GM20431 (cell line): ENCODE measurements around the gene TRIM68.

ENCODE experiments used
- in situ Hi-C: fragments of 300-500 bp; cut with MseI, MboI; formaldehyde crosslinking; loops from one replicate; pipeline ENCODE4 v1.15.0; 2020; ENCODE audit warnings: low sequenced_read_pairs; ENCODE audit not compliant: unreplicated experiment

The TRIM68 gene, protein sequence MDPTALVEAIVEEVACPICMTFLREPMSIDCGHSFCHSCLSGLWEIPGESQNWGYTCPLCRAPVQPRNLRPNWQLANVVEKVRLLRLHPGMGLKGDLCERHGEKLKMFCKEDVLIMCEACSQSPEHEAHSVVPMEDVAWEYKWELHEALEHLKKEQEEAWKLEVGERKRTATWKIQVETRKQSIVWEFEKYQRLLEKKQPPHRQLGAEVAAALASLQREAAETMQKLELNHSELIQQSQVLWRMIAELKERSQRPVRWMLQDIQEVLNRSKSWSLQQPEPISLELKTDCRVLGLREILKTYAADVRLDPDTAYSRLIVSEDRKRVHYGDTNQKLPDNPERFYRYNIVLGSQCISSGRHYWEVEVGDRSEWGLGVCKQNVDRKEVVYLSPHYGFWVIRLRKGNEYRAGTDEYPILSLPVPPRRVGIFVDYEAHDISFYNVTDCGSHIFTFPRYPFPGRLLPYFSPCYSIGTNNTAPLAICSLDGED

DNA sequence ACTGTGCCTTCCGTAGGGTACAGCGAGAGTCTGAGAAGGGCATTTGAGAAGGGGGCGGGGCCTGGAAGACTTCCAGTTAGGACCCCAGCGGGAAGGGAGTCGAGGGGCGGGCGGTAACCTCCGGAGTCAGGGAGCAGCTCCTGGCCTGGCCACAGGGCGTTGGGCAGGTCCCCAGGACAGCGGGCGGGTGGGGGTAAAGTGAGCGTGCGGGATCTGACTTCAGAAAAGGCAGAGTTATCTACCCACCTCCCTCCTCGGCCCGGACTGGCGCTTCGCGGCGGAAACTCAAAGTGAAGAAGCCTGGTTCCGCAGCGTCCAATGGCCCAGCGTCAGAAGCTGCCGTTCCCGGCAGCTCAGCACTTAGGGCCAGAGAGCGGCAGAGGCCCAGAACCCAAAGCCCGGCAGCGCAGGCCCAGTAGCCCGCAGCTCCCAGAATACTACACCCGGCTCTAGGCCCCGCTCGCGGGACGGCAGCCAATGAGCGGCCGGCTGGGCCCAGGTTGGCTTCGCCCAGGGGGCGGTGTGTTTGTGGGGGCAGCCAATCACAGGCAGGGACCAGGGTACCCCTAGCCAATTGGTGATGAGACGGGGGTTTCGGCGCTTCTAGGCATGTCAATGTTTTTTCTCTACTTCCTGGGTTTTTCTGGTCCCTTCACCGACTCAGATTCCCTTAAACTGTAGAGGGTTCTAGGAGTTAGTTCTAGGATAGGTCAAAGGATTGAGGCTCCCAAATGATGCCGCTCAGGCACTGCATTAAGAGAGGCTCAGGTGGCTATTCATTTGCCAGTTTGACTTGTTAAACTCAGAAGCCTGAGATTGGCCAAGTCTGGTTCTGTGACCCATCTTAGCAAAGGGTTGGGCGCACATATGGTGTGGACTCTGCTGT lies at the start of gene TRIM68:
Gene TRIM68 (minus strand): TSS at position 451 of the 886 bp plus-strand sequence. CDS start 2,727 bp downstream, outside the sequence.
- in situ Hi-C loops = no loop called here

DNA sequence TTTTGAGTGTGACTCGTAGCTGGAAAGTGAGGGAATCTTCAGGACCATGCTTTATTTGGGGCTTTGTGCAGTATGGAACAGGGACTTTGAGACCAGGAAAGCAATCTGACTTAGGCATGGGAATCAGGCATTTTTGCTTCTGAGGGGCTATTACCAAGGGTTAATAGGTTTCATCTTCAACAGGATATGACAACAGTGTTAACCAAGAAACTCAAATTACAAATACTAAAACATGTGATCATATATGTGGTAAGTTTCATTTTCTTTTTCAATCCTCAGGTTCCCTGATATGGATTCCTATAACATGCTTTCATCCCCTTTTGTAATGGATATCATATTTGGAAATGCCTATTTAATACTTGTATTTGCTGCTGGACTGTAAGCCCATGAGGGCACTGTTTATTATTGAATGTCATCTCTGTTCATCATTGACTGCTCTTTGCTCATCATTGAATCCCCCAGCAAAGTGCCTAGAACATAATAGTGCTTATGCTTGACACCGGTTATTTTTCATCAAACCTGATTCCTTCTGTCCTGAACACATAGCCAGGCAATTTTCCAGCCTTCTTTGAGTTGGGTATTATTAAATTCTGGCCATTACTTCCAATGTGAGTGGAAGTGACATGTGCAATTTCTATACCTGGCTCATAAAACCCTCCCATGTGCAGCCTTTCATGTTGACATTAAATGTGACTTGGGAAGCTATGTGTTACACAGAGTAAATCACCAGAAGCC lies 46.8 kb upstream of the TRIM68 start:
- in situ Hi-C loops = no loop called here

DNA sequence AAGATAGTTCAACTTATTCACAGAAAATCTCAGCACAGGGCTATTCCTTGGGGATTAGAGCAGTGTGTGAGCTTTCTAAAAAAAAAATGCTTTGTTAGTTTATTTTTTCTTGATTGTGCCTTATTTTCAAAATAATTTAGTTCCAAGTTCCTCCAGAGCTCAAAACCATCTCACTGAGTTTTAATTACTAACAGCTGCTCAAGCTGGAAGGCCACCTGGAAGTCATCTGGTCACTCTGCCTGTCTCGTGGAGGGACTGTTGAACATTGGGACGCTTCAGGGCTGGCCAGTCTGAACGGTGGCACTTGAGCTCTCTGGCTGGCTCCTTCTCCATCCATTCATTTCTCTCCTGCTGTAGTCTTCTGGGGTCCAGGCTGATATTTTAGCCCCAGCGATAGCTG lies 39.7 kb upstream of the TRIM68 start:
- in situ Hi-C loops = loop anchor here (25.0 kb wide), 1 partner anchor 365 kb away; no protein-coding TSS in a partner anchor

DNA sequence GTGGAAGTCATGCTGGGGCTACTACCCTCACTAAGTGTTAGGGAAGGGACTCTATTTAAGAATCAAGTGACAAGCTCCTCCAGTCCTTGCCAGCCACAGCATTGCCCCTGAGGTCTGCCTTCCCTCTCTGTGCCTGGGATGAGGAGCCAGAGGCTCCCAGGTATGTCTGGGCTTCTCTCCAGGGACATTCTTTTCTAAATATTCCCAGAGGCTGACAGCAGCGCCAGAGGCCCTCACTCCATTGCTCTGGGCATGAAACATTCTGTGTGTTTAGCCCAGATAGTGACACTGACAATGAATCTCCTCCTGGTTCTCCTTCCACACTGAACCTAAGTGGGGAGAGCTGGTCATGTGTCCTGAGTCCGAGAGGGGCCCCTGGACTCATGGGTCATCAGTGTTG lies 37.9 kb upstream of the TRIM68 start:
- in situ Hi-C loops = loop anchor here (25.0 kb wide), 1 partner anchor 366 kb away; no protein-coding TSS in a partner anchor

DNA sequence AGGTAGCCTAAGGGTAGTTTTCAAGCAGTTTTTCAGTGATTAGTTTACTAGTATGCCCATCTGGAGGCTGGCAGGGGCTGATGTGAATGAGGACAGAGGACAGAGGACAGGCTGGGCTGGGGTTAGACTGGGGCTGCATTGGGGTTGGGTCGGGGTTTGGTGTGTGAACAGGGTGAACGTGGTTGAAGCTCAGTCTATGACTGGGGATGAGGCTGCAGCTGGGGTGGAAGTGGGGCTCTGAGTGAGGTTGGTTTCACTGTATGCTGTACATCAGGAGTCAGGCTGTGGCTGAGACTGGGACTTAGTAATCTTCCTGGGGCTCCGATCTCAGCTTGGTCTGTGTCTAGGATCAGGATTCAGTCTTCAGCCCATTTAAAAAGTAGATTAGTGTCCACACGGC lies 36.2 kb upstream of the TRIM68 start:
- in situ Hi-C loops = loop anchor here (25.0 kb wide), 1 partner anchor 368 kb away; no protein-coding TSS in a partner anchor

DNA sequence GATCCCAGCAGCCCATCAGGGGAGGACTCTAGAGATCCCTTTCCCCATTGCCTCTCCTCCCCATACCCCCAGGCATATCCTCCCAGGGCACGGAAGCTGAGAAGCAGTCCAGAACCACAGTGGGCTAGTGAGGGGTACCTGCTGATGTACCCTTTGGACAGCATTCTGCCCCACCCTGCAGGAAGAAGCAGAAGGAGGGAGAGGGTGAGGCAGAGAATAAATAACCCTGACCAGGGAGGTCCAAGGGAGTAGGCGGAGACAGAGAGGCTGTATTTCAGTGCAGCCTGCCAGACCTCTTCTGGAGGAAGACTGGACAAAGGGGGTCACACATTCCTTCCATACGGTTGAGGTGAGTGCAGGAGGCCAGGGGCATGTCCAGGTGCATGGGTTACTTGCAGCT lies 35.7 kb upstream of the TRIM68 start, which contains the start of gene OR51E1:
Gene OR51E1 (plus strand): TSS at position 301 of the 400 bp plus-strand sequence. CDS start 8,545 bp downstream, outside the sequence.
- in situ Hi-C loops = loop anchor here (25.0 kb wide), 1 partner anchor 369 kb away; no protein-coding TSS in a partner anchor

DNA sequence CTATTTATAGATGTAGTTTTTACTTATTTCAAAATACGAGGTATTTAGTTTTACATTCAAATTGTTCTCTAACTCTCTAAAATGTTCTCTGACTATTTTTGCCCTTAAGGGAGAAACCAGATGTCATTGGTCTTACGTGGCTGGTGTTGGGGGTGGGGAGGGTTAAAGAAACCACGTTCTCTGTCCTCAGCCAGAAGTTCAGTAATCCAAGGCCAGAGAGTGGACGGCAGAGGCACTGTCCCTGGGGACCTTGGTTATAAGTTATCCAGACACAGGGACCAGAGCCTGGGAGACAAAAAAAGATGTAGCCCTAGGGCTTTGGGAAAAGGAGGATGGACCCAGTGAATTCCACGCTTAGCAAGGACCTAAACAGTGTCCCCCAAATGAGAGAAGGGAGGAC lies 35.0 kb upstream of the TRIM68 start:
- in situ Hi-C loops = loop anchor here (25.0 kb wide), 1 partner anchor 369 kb away; no protein-coding TSS in a partner anchor

DNA sequence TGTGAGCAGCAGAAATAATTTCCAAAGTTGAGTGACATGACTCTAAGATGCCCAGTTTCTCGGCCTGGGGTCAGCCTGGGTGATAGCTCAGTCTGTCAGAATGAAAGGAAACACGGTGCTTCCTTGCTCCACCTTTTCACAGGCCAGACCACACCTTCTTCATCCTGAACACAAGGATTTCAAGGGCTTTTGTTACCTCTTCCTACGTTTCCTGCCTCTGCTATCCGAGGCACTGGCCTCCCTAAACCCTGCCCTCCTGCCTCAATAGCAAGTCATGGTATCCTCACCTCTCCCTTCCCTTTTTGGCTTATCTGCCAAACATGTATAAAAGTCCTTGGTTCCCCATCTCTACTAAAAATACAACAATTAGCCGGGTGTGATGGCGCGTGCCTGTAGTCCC lies 34.0 kb upstream of the TRIM68 start:
- in situ Hi-C loops = loop anchor here (25.0 kb wide), 1 partner anchor 370 kb away; no protein-coding TSS in a partner anchor

DNA sequence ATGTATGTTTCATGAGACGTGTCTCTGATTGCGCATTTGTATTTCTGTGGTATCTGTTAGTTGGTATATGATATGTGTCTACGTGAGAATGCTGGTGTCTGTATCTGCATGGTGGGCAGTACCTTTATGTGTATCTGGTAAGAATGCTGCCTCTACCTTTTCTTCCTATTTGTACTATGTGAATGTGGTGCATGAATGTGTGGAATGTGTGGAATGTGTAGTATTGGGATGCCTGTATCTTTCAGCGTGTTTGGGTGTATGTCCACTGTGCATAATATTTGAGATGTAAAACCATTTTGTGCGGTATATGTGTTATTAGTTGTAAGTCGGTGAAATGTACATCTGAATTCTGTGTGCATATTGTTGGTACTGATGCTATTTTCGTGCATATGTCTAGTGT lies 33.5 kb upstream of the TRIM68 start:
- in situ Hi-C loops = loop anchor here (25.0 kb wide), 1 partner anchor 371 kb away; no protein-coding TSS in a partner anchor

DNA sequence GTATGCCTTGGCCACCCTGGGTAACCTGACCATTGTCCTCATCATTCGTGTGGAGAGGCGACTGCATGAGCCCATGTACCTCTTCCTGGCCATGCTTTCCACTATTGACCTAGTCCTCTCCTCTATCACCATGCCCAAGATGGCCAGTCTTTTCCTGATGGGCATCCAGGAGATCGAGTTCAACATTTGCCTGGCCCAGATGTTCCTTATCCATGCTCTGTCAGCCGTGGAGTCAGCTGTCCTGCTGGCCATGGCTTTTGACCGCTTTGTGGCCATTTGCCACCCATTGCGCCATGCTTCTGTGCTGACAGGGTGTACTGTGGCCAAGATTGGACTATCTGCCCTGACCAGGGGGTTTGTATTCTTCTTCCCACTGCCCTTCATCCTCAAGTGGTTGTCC lies 31.9 kb upstream of the TRIM68 start:
- in situ Hi-C loops = loop anchor here (25.0 kb wide), 1 partner anchor 372 kb away; no protein-coding TSS in a partner anchor

DNA sequence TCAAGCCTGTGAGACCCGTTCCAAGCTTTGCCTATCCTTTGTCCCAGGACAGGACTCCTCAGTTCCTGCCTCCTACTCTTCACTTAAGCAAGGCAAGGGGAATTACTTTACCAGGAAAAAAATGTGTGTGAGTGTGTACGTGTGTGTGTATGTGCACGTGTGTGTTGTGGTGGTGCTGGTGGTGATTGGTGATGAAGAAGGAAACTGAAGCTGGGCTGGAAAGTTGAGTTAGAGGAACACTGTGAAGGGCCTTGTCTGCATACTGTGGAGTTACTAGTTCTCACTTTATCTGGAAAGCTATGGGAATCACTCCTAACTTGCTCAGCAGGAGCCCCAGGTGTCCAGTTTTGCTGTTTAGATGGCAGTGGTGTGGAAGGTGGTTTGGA lies 29.6 kb upstream of the TRIM68 start:
- in situ Hi-C loops = loop anchor here (25.0 kb wide), 1 partner anchor 375 kb away; no protein-coding TSS in a partner anchor

DNA sequence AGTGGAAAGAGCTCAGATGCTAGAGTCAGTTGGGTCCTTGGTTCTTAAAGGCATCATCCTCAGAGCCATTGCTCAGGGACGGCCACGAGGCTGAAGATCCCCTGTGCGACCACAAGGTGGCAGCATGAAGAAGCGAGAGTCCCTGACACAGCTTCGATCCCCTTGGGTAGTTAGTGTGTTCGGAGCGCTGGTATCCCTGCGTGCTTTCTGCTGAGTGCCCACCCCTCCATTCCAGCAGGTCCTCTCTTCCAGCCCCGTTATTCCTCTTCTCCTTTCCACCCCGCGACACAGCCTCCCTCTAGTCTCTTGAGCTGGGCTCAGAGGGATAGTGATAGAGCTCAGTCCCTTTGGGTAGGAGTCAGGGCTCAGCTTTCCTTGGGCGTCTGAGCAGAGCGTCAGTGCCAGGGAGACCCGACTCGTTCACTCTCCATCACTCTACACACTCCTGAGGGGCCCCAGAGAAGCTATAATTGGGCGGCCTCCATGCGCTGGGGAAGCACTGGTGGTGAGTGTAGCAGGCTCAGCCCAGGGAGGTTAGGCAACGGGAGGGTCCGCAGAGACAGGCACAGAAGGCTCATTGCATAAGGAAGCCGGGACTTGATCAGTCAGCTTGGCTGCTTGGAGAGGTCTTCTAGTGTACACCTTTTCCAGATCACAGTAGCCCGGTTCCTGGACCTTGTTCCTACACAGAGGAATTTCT lies 29.1 kb upstream of the TRIM68 start, which contains the start of gene OR51D1:
Gene OR51D1 (plus strand): TSS at position 516 of the 700 bp plus-strand sequence. CDS start 2,314 bp downstream, outside the sequence.
- in situ Hi-C loops = loop anchor here (25.0 kb wide), 1 partner anchor 375 kb away; no protein-coding TSS in a partner anchor

DNA sequence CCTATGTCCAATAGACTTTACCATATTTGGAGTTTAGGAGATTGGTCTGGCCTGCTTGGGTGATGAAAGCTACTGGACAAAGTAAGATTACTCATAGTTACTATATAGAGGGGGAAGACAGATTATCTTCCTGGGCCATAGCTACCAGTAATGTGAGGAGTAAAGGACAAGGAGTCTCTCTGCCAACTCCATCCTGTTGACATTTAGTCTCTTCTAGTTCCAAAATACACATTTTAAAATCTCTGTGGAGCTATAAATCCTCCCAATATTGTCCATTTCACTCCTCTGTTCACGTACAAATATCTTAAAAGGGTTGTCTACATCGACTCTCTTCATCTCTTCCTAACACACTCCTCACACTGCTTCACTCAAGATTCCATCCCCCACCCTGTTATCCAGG lies 28.1 kb upstream of the TRIM68 start:
- in situ Hi-C loops = loop anchor here (25.0 kb wide), 1 partner anchor 376 kb away; no protein-coding TSS in a partner anchor

DNA sequence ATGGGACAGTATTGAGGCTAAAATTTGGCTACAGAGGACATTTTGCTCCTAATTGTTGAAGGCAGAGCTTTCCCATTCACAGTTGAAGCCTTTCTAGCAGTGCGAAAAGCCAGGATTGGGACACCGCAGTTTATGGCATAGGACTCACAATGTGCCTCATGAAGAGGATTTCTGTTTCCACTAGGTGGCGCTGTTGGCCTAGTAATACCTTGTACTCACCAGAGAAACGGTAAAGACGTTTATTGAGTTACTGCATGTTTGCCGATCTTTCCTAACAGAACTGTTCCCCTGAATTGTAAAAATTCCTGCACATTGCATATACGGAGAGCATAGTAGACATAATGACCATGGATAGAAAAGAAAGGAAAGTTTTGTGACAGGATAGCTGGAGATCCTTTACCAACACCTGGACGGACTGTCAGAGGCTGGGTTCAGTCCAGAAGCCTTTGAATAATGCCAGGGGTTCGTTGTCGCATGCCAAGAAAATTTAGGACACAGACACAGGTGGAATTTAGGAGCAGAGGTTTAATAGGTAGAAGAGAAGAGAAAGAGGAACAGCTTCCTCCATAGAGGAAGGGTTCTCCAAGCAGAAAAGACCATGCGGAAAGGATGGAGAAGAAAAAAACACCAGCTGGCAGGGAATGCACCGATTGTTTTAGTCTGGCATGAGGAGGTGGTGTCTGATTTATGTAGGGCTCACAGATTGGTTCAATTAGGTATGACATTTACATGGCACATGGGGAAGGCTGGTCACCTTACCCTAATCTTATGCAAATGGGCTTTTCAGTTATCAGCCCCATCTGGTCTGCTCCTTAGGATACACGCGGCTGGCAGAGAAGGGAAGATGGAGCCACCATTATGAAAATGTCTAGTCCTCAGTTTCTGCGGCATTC lies 18.4 kb upstream of the TRIM68 start:
- in situ Hi-C loops = loop anchor here (25.0 kb wide), 1 partner anchor 386 kb away; no protein-coding TSS in a partner anchor

DNA sequence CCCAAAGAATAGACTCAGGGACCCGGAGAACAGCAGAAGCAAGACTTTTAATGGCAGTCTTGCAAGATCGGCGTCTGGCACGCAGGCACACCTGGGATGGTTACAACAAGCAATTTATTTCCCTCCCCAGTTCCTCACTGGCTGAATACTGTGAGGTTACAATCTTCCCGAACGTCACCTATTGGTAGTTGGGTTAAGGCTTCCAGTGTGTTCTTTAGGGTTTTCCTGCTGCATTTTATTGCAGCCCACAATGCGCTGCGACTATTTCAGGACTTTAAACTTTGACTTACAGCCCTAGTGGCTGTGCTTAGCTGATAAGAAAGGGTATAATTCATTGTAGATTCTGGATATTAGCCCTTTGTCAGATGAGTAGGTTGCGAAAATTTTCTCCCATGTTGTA lies 11.5 kb upstream of the TRIM68 start:
- in situ Hi-C loops = no loop called here

DNA sequence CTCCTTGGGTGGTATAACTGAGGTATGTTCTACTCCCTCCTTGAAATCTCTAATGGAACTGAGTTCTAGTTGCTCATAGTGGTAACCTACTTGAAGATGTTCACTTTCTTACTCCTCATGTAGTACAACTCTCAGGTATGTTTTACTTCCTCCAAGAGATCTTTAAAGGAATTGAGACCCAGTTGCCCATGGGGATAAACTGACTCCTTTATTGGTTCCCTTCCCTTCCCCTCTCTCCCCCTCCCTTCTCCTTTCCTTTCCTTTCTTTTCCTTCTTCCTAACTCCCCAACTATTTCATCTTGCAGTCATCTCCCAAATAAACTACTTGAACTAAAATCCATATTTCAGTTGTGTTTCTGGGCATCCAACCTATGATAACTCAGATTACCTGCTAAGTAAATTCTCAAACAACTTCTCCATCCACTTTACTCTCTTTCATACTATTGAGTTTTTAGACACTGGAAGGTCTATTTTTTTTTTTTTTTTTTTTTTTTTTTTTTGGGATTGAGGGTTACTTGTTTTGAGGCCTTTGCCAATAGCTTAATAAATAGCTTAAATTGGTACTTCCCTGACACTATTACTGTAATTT lies 7.9 kb upstream of the TRIM68 start:
- in situ Hi-C loops = no loop called here

DNA sequence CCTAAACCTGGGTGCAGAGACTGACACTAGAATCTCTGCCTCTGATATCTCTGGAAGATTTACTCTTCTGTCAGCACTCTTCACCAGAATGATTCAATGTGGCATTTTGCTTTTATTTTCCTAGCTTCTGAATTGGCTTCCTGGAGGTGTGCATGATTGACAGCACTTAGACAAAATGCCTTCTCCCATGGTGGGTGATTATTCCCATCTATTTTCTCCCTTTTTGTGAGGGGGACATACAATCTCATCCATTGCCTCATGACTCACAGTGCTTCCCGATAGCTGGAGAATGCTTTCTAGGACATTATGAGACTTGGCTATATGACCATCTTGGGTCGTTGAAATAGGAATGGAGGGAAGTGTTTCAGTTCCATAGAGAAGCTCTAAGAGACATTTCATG lies 4.0 kb upstream of the TRIM68 start:
- in situ Hi-C loops = no loop called here
